Glomerular endothelial cell (primary cell): ENCODE measurements around the gene PARP8. TPM values are rescaled to one million over a fixed set of nuclear protein-coding genes. Genes with fewer than 3 reads are reported as not detected.

Experiments
- DNase-seq: peaks from one replicate; pipeline ENCODE4 v3.0.0-alpha.2; 2011; ENCODE audit warnings: low read depth, low spot score; ENCODE audit errors: extremely low read depth
- total RNA-seq: library from RNA; depleted of rRNA; stranded (reverse); fragments of >200 nt; gene quantifications from 2 replicates; pipeline ENCODE4 v1.2.3, GENCODE V29; 2015

PARP8 gene
- total RNA-seq, 1 donor from 2014 or later = 2.0 TPM

GRCh38 chr5:50832657-50833284 lies 166.3 kb downstream of the PARP8 start:
- no peak for DNase-seq

- no peak for DNase-seq
Measured at GRCh38 chr5:50836356-50836755, 169.9 kb downstream of the PARP8 start.

GRCh38 chr5:50839472-50839871 lies 173.0 kb downstream of the PARP8 start:
- DNase-seq = no peak

- no peak for DNase-seq
Measured at GRCh38 chr5:50843091-50843490, 176.7 kb downstream of the PARP8 start.

- no peak for DNase-seq
Measured at GRCh38 chr5:50846261-50846660, 179.8 kb downstream of the PARP8 start.

GRCh38 chr5:50849554-50849953 lies 183.1 kb downstream of the PARP8 start:
- no peak for DNase-seq

- DNase-seq = no peak
Measured at GRCh38 chr5:50853151-50853550, 186.7 kb downstream of the PARP8 start.

- DNase-seq = no peak
Measured at GRCh38 chr5:50854082-50854481, 187.6 kb downstream of the PARP8 start.

- DNase-seq = no peak
Measured at GRCh38 chr5:50855001-50855400, 188.6 kb downstream of the PARP8 start.

GRCh38 chr5:50856401-50857119 lies 190.1 kb downstream of the PARP8 start:
- DNase-seq = no peak

GRCh38 chr5:50863534-50864170 lies 197.2 kb downstream of the PARP8 start:
- no peak for DNase-seq

GRCh38 chr5:50864466-50864865 lies 198.0 kb downstream of the PARP8 start:
- DNase-seq = no peak

- no peak for DNase-seq
Measured at GRCh38 chr5:50866415-50866814, 200.0 kb downstream of the PARP8 start.

GRCh38 chr5:50867140-50867539 lies 200.7 kb downstream of the PARP8 start:
- DNase-seq = no peak

GRCh38 chr5:50873595-50874277 lies 207.3 kb downstream of the PARP8 start:
- no peak for DNase-seq

- no peak for DNase-seq
Measured at GRCh38 chr5:50874306-50875001, 208.0 kb downstream of the PARP8 start.

GRCh38 chr5:50875002-50875344 lies 208.5 kb downstream of the PARP8 start:
- DNase-seq = no peak

- DNase-seq = no peak
Measured at GRCh38 chr5:50878470-50878869, 212.0 kb downstream of the PARP8 start.

- no peak for DNase-seq
Measured at GRCh38 chr5:50881407-50881806, 215.0 kb downstream of the PARP8 start.

GRCh38 chr5:50886657-50887345 lies 220.4 kb downstream of the PARP8 start:
- DNase-seq = no peak
